Neural progenitor cell (in vitro differentiated cells): Measurements from ENCODE around the gene DIAPH3. TPM values are rescaled to one million over a fixed set of nuclear protein-coding genes. Genes with fewer than 3 reads are reported as not detected.

Source experiments
- DNase-seq: peaks from one replicate; pipeline ENCODE4 v3.0.0-alpha.2; 2016; ENCODE audit warnings: low spot score
- H2AFZ ChIP-seq: fragments of 200-600 bp; sonication (generic); replicated peaks from 2 replicates; pipeline ENCODE4 v1.6.1; 2016; ENCODE audit warnings: antibody characterized with exemption
- H3F3A ChIP-seq: fragments of 200-600 bp; sonication (generic); 2 replicates; pipeline ENCODE4 v1.6.1; 2016; ENCODE audit warnings: antibody characterized with exemption, low read depth
- H3K27ac ChIP-seq: fragments of 200-600 bp; sonication (generic); 2 replicates; pipeline ENCODE4 v1.5.1; 2016; ENCODE audit warnings: mild to moderate bottlenecking
- H3K27me3 ChIP-seq: fragments of 200-600 bp; sonication (generic); 2 replicates; pipeline ENCODE4 v1.6.1; 2016; ENCODE audit warnings: mild to moderate bottlenecking, moderate library complexity
- H3K36me3 ChIP-seq: fragments of 200-600 bp; sonication (generic); 2 replicates; pipeline ENCODE4 v1.5.1; 2016
- H3K4me1 ChIP-seq: fragments of 200-600 bp; sonication (generic); 2 replicates; pipeline ENCODE4 v1.6.1; 2016; ENCODE audit warnings: mixed run types
- H3K4me2 ChIP-seq: fragments of 200-600 bp; sonication (generic); 2 replicates; pipeline ENCODE4 v1.6.1; 2016
- H3K4me3 ChIP-seq: fragments of 200-600 bp; sonication (generic); 2 replicates; pipeline ENCODE4 v1.5.1; 2016
- H3K79me2 ChIP-seq: fragments of 200-600 bp; sonication (generic); 2 replicates; pipeline ENCODE4 v1.6.1; 2016; ENCODE audit warnings: low read depth
- H3K9ac ChIP-seq: fragments of 200-600 bp; sonication (generic); 2 replicates; pipeline ENCODE4 v1.6.1; 2016
- H3K9me3 ChIP-seq: fragments of 200-600 bp; sonication (generic); 2 replicates; pipeline ENCODE4 v1.5.1; 2016; ENCODE audit warnings: low read depth
- H4K20me1 ChIP-seq: fragments of 200-600 bp; sonication (generic); 2 replicates; pipeline ENCODE4 v1.6.1; 2016; ENCODE audit warnings: low read depth
- H3K27ac Mint-ChIP-seq: 3 replicates; pipeline ENCODE4 v1.8.0; 2021; ENCODE audit warnings: mixed read lengths
- H3K27me3 Mint-ChIP-seq: 2 replicates; pipeline ENCODE4 v1.8.0; 2022; ENCODE audit warnings: low read depth, mild to moderate bottlenecking, inconsistent platforms, moderate library complexity, mixed read lengths; ENCODE audit not compliant: insufficient read depth
- H3K36me3 Mint-ChIP-seq: 3 replicates; pipeline ENCODE4 v1.8.0; 2021; ENCODE audit warnings: mixed read lengths
- H3K4me1 Mint-ChIP-seq: 3 replicates; pipeline ENCODE4 v1.8.0; 2021; ENCODE audit warnings: mixed read lengths
- H3K4me3 Mint-ChIP-seq: 3 replicates; pipeline ENCODE4 v1.8.0; 2021; ENCODE audit warnings: mild to moderate bottlenecking, moderate library complexity, mixed read lengths
- H3K9me3 Mint-ChIP-seq: 3 replicates; pipeline ENCODE4 v1.8.0; 2020; ENCODE audit warnings: mixed read lengths
- EZH2 ChIP-seq: fragments of 200-600 bp; sonication (generic); IDR thresholded peaks from 2 replicates; pipeline ENCODE4 v1.6.1; 2017; ENCODE audit warnings: antibody characterized with exemption, mild to moderate bottlenecking, moderate library complexity
- EZH2phosphoT487 ChIP-seq: fragments of 200-600 bp; sonication (generic); IDR thresholded peaks from 2 replicates; pipeline ENCODE4 v1.6.1; 2017; ENCODE audit warnings: antibody characterized with exemption
- total RNA-seq: library from RNA; depleted of rRNA; stranded (reverse); fragments of >200 nt; gene quantifications from 2 replicates; pipeline ENCODE4 v1.2.3, GENCODE V29; 2015; ENCODE audit warnings: low replicate concordance
- TF ChIP-seq, protein P1 (sequence below): fragments of 200-600 bp; sonication (generic); IDR thresholded peaks from 2 replicates; pipeline ENCODE4 v1.5.1; 2017; ENCODE audit warnings: antibody characterized with exemption, mild to moderate bottlenecking

The DIAPH3 gene
- total RNA-seq, 1 donor from 2014 or later = 51.5 TPM

- H3K9ac ChIP-seq = no peak overlapping the region
- no peaks in the 10 kb centered on the region for H3K9me3 Mint-ChIP-seq
- H3F3A ChIP-seq = peaks cover 1% of the 10 kb centered on the region
- H3K4me1 Mint-ChIP-seq = peaks cover 14% of the 10 kb centered on the region
- TF ChIP-seq EZH2 = no peak
- no peak for TF ChIP-seq EZH2phosphoT487
- TF ChIP-seq, protein P1, sequence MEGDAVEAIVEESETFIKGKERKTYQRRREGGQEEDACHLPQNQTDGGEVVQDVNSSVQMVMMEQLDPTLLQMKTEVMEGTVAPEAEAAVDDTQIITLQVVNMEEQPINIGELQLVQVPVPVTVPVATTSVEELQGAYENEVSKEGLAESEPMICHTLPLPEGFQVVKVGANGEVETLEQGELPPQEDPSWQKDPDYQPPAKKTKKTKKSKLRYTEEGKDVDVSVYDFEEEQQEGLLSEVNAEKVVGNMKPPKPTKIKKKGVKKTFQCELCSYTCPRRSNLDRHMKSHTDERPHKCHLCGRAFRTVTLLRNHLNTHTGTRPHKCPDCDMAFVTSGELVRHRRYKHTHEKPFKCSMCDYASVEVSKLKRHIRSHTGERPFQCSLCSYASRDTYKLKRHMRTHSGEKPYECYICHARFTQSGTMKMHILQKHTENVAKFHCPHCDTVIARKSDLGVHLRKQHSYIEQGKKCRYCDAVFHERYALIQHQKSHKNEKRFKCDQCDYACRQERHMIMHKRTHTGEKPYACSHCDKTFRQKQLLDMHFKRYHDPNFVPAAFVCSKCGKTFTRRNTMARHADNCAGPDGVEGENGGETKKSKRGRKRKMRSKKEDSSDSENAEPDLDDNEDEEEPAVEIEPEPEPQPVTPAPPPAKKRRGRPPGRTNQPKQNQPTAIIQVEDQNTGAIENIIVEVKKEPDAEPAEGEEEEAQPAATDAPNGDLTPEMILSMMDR = no peak
- H3K4me3 Mint-ChIP-seq = no peak overlapping the region
- no peaks in the 10 kb centered on the region for H3K27me3 Mint-ChIP-seq
- H3K4me3 ChIP-seq = no peak overlapping the region
- H3K27me3 ChIP-seq = no peaks in the 10 kb centered on the region
- no peaks in the 10 kb centered on the region for H3K36me3 ChIP-seq
- H3K4me1 ChIP-seq = peaks cover 9% of the 10 kb centered on the region
- H3K9me3 ChIP-seq = no peaks in the 10 kb centered on the region
- no peak overlapping the region for H3K4me2 ChIP-seq
- no peak for DNase-seq
- no peaks in the 10 kb centered on the region for H4K20me1 ChIP-seq
- H2AFZ ChIP-seq = no peak overlapping the region
- H3K79me2 ChIP-seq = peaks cover 16% of the 10 kb centered on the region
- H3K27ac Mint-ChIP-seq = no peak overlapping the region
- no peak overlapping the region for H3K27ac ChIP-seq
- H3K36me3 Mint-ChIP-seq = no peaks in the 10 kb centered on the region
Measured at GRCh38 chr13:60169239-60170031, 5.7 kb upstream of the DIAPH3 start.

DNA sequence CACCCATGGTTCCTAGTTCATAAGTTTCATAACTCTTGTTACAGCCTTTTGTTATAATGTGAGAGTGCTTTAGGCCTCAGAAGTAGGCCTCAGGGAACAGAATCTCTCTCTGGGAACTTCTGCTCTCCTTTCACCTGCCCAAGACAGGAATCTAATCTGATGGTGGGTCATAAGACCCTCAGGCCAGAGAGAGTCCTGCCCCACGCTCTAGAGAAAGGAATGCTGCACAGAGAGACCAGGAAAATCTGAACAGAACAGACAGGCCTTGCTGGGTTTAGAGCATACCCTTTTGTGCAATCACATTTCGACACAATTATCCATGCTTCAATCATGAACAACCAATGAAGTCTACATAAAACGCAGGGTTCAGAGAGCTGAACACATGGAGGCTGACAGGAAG lies 3.4 kb upstream of the DIAPH3 start:
- H3K4me1 Mint-ChIP-seq = peaks cover 26% of the 10 kb centered on the region
- Histone ChIP-seq H3K9me3 (no peaks in the 10 kb centered on the region), H3K27me3 (no peaks in the 10 kb centered on the region), H3K4me3 (no peak overlapping the region), H3F3A (peaks cover 13% of the 10 kb centered on the region), H3K4me1 (peaks cover 13% of the 10 kb centered on the region), H2AFZ (no peak overlapping the region), H3K79me2 (peaks cover 35% of the 10 kb centered on the region), H3K27ac (no peak overlapping the region), H3K4me2 (no peak overlapping the region), H3K9ac (no peak overlapping the region), H4K20me1 (no peaks in the 10 kb centered on the region), H3K36me3 (no peaks in the 10 kb centered on the region)
- no peak for DNase-seq
- H3K27ac Mint-ChIP-seq = no peak overlapping the region
- no peaks in the 10 kb centered on the region for H3K27me3 Mint-ChIP-seq
- TF ChIP-seq EZH2 = no peak
- TF ChIP-seq, protein P1 = no peak
- TF ChIP-seq EZH2phosphoT487 = no peak
- no peak overlapping the region for H3K4me3 Mint-ChIP-seq
- peaks cover 6% of the 10 kb centered on the region for H3K36me3 Mint-ChIP-seq
- H3K9me3 Mint-ChIP-seq = peaks cover 2% of the 10 kb centered on the region

DNA sequence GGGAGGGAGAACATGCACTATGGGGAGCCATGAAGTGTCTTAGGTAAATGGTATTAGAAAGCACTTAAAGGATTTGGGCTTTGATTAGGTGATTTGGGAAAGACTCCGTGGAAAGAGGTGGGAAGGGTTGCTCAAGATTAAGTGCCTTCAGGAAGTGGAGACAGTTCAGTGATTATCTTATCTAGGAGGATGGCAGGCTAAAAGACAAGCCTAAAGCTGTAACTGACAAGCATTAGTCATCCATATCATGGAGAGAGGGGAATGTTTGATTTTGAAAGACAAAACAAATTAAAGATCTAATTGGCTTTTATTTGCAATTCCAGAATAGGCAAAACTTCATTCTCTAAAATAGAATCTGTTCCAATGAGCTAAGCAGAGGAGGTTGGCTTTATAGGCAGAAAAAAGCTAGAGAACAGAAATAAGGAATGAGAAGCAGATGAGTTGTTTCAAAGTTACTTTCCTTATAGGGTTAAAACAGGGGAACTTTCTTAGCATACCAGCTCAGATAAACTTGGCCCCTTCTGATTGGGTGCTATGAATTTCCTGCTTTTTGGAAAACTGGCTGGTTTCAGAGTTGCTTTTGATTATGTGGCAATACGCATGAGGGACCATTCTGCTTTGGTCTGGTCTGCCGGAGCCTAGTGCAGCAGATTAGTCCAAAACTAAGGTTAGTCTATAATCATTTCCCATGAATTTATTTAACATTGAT lies 1.8 kb upstream of the DIAPH3 start:
- DNase-seq = no peak
- Histone ChIP-seq H3K9ac (no peak overlapping the region), H4K20me1 (no peaks in the 10 kb centered on the region), H3K79me2 (peaks cover 51% of the 10 kb centered on the region), H2AFZ (no peak overlapping the region), H3K4me2 (peak overlapping the region; percentile 96), H3K27ac (no peak overlapping the region), H3F3A (peaks cover 13% of the 10 kb centered on the region), H3K4me1 (peaks cover 13% of the 10 kb centered on the region), H3K27me3 (no peaks in the 10 kb centered on the region), H3K36me3 (no peaks in the 10 kb centered on the region), H3K4me3 (peak overlapping the region; percentile 98), H3K9me3 (no peaks in the 10 kb centered on the region)
- no peak overlapping the region for H3K27ac Mint-ChIP-seq
- H3K4me3 Mint-ChIP-seq = peak overlapping the region; percentile 95
- H3K36me3 Mint-ChIP-seq = peaks cover 14% of the 10 kb centered on the region
- H3K4me1 Mint-ChIP-seq = peaks cover 28% of the 10 kb centered on the region
- H3K9me3 Mint-ChIP-seq = peaks cover 6% of the 10 kb centered on the region
- H3K27me3 Mint-ChIP-seq = no peaks in the 10 kb centered on the region
- TF ChIP-seq EZH2phosphoT487 (no peak), EZH2 (no peak)
- TF ChIP-seq, protein P1 = no peak
